ENCODE data around the gene HYKK. TPM values are rescaled to one million over a fixed set of nuclear protein-coding genes. Genes with fewer than 3 reads are reported as not detected.

Gene HYKK
- total and polyA plus RNA-seq, 3 experiments from 2014 or later, result 0.82 to 2.0 (median 0.94) TPM

DNA sequence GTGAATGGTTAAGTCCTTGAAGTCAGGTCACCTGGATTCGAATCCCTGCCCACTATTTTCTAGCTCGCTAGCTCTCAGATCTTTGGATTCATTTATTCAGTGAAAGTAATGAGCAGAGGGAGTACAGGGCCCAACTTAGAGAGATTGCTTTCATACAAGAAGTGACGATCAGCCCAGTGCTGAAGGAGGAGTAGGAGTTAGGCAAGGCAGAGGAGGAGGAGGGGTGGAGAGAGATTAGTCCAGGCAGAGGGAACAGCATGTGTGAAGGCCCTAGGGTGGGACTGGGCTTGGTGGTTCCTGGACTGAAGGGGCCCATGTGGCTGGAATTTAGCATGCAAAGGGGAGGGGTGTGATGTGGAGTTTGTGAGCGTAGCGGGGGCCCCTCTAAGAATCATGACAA is 54.1 kb downstream of the HYKK start:
- Mint-ChIP-seq H3K27ac (no peak overlapping the region), H3K4me3 (no peak overlapping the region), H3K27me3 (peaks cover 5 to 6% of the 10 kb centered on the region in 2 donors), H3K9me3 (no peaks in the 10 kb centered on the region), H3K36me3 (peaks cover 0 to 5% (median under 1%) of the 10 kb centered on the region in 3 donors), H3K4me1 (peaks cover 14 to 21% (median 14%) of the 10 kb centered on the region in 3 donors)
- ChIA-PET CTCF (no interaction called here), POLR2A (no interaction called here)
- Histone ChIP-seq H3K27ac (ENCODE audit: low read depth, low read length) (no peak overlapping the region), H3K4me3 (ENCODE audit: low read length) (no peak overlapping the region), H3K27me3 (ENCODE audit: insufficient read depth, low read length, poor library complexity, severe bottlenecking) (no peaks in the 10 kb centered on the region), H3K9me3 (ENCODE audit: low read length) (no peaks in the 10 kb centered on the region), H3K36me3 (ENCODE audit: insufficient read depth, low read length) (no peaks in the 10 kb centered on the region), H3K4me1 (ENCODE audit: insufficient read depth, low read length) (peaks cover 14% of the 10 kb centered on the region)
- DNase-seq, result no peak

DNA sequence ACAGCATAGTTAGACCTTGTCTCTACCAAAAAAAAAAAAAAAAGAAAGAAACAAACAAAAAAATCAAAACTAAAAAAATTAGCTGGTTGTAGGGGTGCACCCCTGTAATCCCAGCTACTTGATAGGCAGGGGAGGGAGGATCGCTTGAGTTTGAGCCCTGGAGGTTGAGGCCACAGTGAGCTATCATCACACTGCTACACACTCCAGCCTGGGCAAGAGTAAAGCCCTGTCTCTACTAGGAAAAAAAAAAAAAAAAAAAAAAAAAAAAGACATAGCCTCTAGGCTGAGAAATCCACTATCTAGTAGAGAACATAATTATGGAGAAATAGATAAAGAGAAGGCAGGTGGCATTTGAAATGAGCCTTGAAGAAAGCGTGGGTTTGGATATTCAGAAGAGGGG is 55.7 kb downstream of the HYKK start:
- Histone ChIP-seq H3K4me3 (ENCODE audit: low read length) (no peak overlapping the region), H3K9me3 (ENCODE audit: low read length) (no peaks in the 10 kb centered on the region), H3K27ac (ENCODE audit: low read depth, low read length) (no peak overlapping the region), H3K36me3 (ENCODE audit: insufficient read depth, low read length) (no peaks in the 10 kb centered on the region), H3K27me3 (ENCODE audit: insufficient read depth, low read length, poor library complexity, severe bottlenecking) (no peaks in the 10 kb centered on the region), H3K4me1 (ENCODE audit: insufficient read depth, low read length) (peaks cover 14% of the 10 kb centered on the region)
- Mint-ChIP-seq H3K27ac (no peak overlapping the region), H3K4me3 (peak overlapping the region in 2 of 7 donors; percentile 9 to 70), H3K9me3 (no peaks in the 10 kb centered on the region), H3K27me3 (peaks cover 9 to 15% of the 10 kb centered on the region in 2 donors), H3K36me3 (peaks cover 0 to 5% (median 1%) of the 10 kb centered on the region in 3 donors), H3K4me1 (peaks cover 15 to 23% (median 16%) of the 10 kb centered on the region in 3 donors)
- POLR2A ChIA-PET, result interaction anchor here (0.6 kb wide), 1 partner anchor 243 kb away, joined by 4 read pairs; no protein-coding TSS in a partner anchor
- CTCF ChIA-PET, result no interaction called here
- no peak for DNase-seq

DNA sequence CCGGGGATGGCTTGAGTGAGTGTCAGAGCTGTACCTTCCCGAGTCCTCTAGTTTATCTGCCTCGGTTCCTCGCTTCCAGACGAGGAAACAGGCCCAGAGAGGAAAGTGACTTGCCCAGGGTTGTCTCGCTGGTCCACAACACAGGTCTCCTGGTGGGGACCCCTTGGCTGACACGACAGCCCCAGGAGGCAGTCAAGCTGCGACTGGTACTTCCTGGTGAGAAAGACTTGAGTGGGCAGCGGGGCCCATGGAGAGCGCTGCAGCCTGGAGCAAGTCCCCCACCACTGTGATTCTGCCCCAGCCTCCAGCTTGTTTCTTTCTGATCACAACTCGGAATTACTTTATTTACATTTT is 57.3 kb downstream of the HYKK start:
- Histone ChIP-seq H3K9me3 (ENCODE audit: low read length) (no peaks in the 10 kb centered on the region), H3K4me3 (ENCODE audit: low read length) (peak overlapping the region; percentile 66), H3K4me1 (ENCODE audit: insufficient read depth, low read length) (peaks cover 14% of the 10 kb centered on the region), H3K27me3 (ENCODE audit: insufficient read depth, low read length, poor library complexity, severe bottlenecking) (no peaks in the 10 kb centered on the region), H3K36me3 (ENCODE audit: insufficient read depth, low read length) (no peaks in the 10 kb centered on the region), H3K27ac (ENCODE audit: low read depth, low read length) (no peak overlapping the region)
- peaks cover 15 to 23% (median 16%) of the 10 kb centered on the region in 3 donors for H3K4me1 Mint-ChIP-seq
- CTCF ChIA-PET, result no interaction called here
- peak overlapping the region; percentile 76 to 92 (median 88) for H3K4me3 Mint-ChIP-seq
- H3K36me3 Mint-ChIP-seq, result peaks cover 0 to 1% (median 0%) of the 10 kb centered on the region in 3 donors
- peak overlapping the region in 6 of 8 donors; percentile 19 to 88 (median 66) for H3K27ac Mint-ChIP-seq
- POLR2A ChIA-PET, result interaction anchor here (0.5 to 1.7 kb wide), 2 partner anchors 7 to 24 kb away, joined by 4 to 5 read pairs; partner anchors contain the start of gene PSMA4
- no peak for DNase-seq
- no peaks in the 10 kb centered on the region for H3K9me3 Mint-ChIP-seq
- peaks cover 9 to 15% of the 10 kb centered on the region in 2 donors for H3K27me3 Mint-ChIP-seq

GRCh38 chr15:78565097-78565950 is 57.9 kb downstream of the HYKK start, which contains the start of gene CHRNA5:
TSS of gene CHRNA5 (plus strand) at chr15:78565520. CDS start at chr15:78565720, 200 bp downstream.
- peaks cover 15 to 23% (median 16%) of the 10 kb centered on the region in 3 donors for H3K4me1 Mint-ChIP-seq
- ChIA-PET CTCF (no interaction called here), POLR2A (interaction anchor here (0.5 to 1.7 kb wide), 4 partner anchors 8 to 128 kb away, joined by 3 to 5 read pairs (median 4); partner anchors contain the start of genes IREB2 and PSMA4)
- Histone ChIP-seq H3K4me3 (ENCODE audit: low read length) (peak within 1 kb of the TSS; percentile 66), H3K27ac (ENCODE audit: low read depth, low read length) (no peak within 1 kb of the TSS), H3K27me3 (ENCODE audit: insufficient read depth, low read length, poor library complexity, severe bottlenecking) (no peaks in the 10 kb centered on the region), H3K9me3 (ENCODE audit: low read length) (no peaks in the 10 kb centered on the region), H3K4me1 (ENCODE audit: insufficient read depth, low read length) (peaks cover 14% of the 10 kb centered on the region), H3K36me3 (ENCODE audit: insufficient read depth, low read length) (no peaks in the 10 kb centered on the region)
- peaks cover 9 to 15% of the 10 kb centered on the region in 2 donors for H3K27me3 Mint-ChIP-seq
- H3K9me3 Mint-ChIP-seq, result no peaks in the 10 kb centered on the region
- peak within 1 kb of the TSS; percentile 76 to 92 (median 89) for H3K4me3 Mint-ChIP-seq
- peak within 1 kb of the TSS in 7 of 8 donors; percentile 14 to 88 (median 63) for H3K27ac Mint-ChIP-seq
- H3K36me3 Mint-ChIP-seq, result peaks cover 0 to 1% (median 0%) of the 10 kb centered on the region in 3 donors
- DNase-seq, result peak; percentile 22 to 69 (median 52)

DNA sequence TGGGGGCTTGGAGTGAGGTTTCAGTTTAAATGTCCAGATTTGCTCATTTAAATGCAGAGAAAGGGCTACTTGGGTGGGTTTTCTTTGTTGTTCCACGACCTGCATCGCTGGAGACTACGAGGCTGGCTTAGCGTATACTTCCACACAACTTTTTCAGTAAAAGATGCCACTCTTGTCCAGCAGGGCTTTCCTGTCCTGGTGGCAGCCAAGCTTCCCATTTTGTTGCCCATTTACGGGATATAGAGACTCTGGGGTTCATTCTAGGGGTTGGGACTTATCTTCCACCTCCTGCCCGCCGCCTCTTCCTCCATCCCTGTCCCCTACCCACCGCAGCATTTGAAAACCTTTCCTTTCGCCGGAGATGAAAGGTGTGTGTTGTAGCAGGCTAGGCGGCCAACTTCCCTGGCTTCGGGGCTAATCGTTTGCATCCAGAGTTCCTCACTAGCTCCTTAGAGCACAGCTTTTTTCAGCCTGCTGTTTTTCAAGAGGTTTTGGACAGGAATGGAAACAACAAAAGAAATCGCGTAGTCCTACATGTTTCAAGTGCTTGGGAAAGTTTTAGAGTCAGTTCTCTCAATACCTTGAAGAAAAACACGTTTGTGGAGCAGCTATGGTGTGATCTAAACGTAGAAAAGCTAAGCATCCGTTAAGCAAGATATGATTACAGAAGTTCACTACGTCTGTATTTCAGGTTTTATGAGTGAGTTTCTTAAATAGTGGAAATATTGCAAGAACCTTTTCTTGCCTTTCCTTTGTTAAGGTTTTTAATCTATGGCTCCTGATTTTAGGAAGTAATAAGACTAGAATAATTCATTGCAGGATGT is 58.8 kb downstream of the HYKK start:
- Histone ChIP-seq H3K4me3 (ENCODE audit: low read length) (peak overlapping the region; percentile 66), H3K9me3 (ENCODE audit: low read length) (no peaks in the 10 kb centered on the region), H3K27ac (ENCODE audit: low read depth, low read length) (no peak overlapping the region), H3K27me3 (ENCODE audit: insufficient read depth, low read length, poor library complexity, severe bottlenecking) (no peaks in the 10 kb centered on the region), H3K4me1 (ENCODE audit: insufficient read depth, low read length) (peaks cover 14% of the 10 kb centered on the region), H3K36me3 (ENCODE audit: insufficient read depth, low read length) (no peaks in the 10 kb centered on the region)
- Mint-ChIP-seq H3K27ac (peak overlapping the region in 5 of 8 donors; percentile 3 to 86 (median 37)), H3K9me3 (no peaks in the 10 kb centered on the region), H3K4me1 (peaks cover 15 to 23% (median 16%) of the 10 kb centered on the region in 3 donors), H3K4me3 (peak overlapping the region; percentile 71 to 92 (median 88)), H3K27me3 (peaks cover 9 to 17% of the 10 kb centered on the region in 2 donors), H3K36me3 (peaks cover 0 to 1% (median 0%) of the 10 kb centered on the region in 3 donors)
- peak in 1 of 5 donors; percentile 18 for DNase-seq
- CTCF ChIA-PET, result no interaction called here
- POLR2A ChIA-PET, result interaction anchor here (1.0 to 1.7 kb wide), 3 partner anchors 10 to 128 kb away, joined by 3 to 5 read pairs (median 3); partner anchors contain the start of genes IREB2 and PSMA4

DNA sequence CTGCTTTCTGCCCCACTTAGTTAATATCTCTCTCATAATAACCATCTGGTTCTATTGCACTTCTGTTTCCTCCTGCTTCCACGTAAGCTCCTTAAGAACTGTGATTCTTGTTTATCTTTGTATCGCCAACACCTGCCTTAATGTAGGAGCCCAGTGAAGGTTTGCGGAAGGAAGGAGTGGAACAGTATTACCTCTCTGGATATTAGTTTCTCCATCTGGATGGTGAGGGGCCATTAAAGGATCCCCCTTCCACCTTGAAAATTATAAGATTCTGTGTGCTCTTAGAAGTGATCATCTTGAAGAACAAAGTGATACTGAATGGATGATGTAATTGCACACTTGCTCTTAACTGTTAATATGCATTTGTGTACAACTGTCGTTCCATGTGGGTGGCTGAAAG is 60.2 kb downstream of the HYKK start:
- CTCF ChIA-PET, result no interaction called here
- H3K27ac Mint-ChIP-seq, result no peak overlapping the region
- no peaks in the 10 kb centered on the region for H3K9me3 ChIP-seq (ENCODE audit: low read length)
- peaks cover 0 to 1% (median 0%) of the 10 kb centered on the region in 3 donors for H3K36me3 Mint-ChIP-seq
- no peak overlapping the region for H3K27ac ChIP-seq (ENCODE audit: low read depth, low read length)
- peaks cover 15 to 23% (median 16%) of the 10 kb centered on the region in 3 donors for H3K4me1 Mint-ChIP-seq
- peak overlapping the region in 4 of 7 donors; percentile 4 to 76 (median 28) for H3K4me3 Mint-ChIP-seq
- H3K27me3 Mint-ChIP-seq, result peaks cover 9 to 20% of the 10 kb centered on the region in 2 donors
- H3K4me1 ChIP-seq (ENCODE audit: insufficient read depth, low read length), result peaks cover 14% of the 10 kb centered on the region
- no peaks in the 10 kb centered on the region for H3K9me3 Mint-ChIP-seq
- H3K27me3 ChIP-seq (ENCODE audit: insufficient read depth, low read length, poor library complexity, severe bottlenecking), result no peaks in the 10 kb centered on the region
- no peak for DNase-seq
- POLR2A ChIA-PET, result interaction anchor here (0.6 kb wide), 1 partner anchor 1501 kb away, joined by 4 read pairs; no protein-coding TSS in a partner anchor
- no peaks in the 10 kb centered on the region for H3K36me3 ChIP-seq (ENCODE audit: insufficient read depth, low read length)
- H3K4me3 ChIP-seq (ENCODE audit: low read length), result no peak overlapping the region

DNA sequence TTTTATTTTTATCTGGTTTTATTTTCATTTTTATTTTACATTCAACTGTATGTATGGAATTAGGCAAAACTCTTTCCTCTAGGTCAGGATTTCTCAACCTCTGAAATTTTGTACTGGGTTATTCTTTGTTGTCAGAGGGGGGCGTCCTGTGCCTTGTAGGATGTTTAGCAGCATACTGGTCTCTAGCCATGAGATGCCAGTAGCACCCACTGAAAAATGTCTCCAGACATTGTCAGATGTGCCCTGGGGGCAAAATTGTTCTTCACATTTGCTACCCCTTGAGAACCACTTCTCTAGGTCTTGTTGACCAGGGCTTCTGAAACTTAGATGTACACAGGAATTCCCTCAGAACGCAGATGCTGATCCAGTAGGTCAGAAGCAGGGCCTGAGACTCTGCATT is 63.3 kb downstream of the HYKK start:
- no peak for DNase-seq
- Mint-ChIP-seq H3K4me1 (peaks cover 9 to 10% (median 9%) of the 10 kb centered on the region in 3 donors), H3K27me3 (peaks cover 11 to 25% of the 10 kb centered on the region in 2 donors), H3K4me3 (no peak overlapping the region), H3K9me3 (no peaks in the 10 kb centered on the region), H3K27ac (no peak overlapping the region), H3K36me3 (peaks cover 0 to 1% (median 0%) of the 10 kb centered on the region in 3 donors)
- Histone ChIP-seq H3K36me3 (ENCODE audit: insufficient read depth, low read length) (no peaks in the 10 kb centered on the region), H3K4me1 (ENCODE audit: insufficient read depth, low read length) (peaks cover 6% of the 10 kb centered on the region), H3K9me3 (ENCODE audit: low read length) (no peaks in the 10 kb centered on the region), H3K27ac (ENCODE audit: low read depth, low read length) (no peak overlapping the region), H3K4me3 (ENCODE audit: low read length) (no peak overlapping the region), H3K27me3 (ENCODE audit: insufficient read depth, low read length, poor library complexity, severe bottlenecking) (no peaks in the 10 kb centered on the region)
- POLR2A ChIA-PET, result no interaction called here
- CTCF ChIA-PET, result no interaction called here

Measured in CD8-positive, alpha-beta memory T cell (primary cell).